GM12878 (cell line): Measurements from ENCODE around the gene TLL1. TPM values are rescaled to one million over a fixed set of nuclear protein-coding genes. Genes with fewer than 3 reads are reported as not detected.

Source experiments
- ATAC-seq: fragments of 200-7000 bp; cut with Tn5 transposase; 3 replicates; pipeline ENCODE4 v1.9.1; 2020; ENCODE audit warnings: mild to moderate bottlenecking, moderate library complexity
- BruUV-seq: library from RNA; stranded (reverse); fragments of 400-500 nt; replicated peaks from 2 replicates; lab custom pipeline; 2021; lab: Mats Ljungman, UMichigan
- CTCF ChIA-PET: fragments of 300-600 bp; sonication (Branson Sonifier 250); formaldehyde crosslinking; extraction: SDS; loops from one replicate; lab custom pipeline; 2021; ENCODE audit warnings: inconsistent platforms; lab: Yijun Ruan, JAX
- POLR2A ChIA-PET: fragments of 350-600 bp; formaldehyde crosslinking; extraction: SDS; loops from one replicate; lab custom pipeline; 2021; ENCODE audit warnings: inconsistent platforms; lab: Charles Lee
- RAD21 ChIA-PET: fragments of 300-600 bp; sonication (Branson Sonifier 250); formaldehyde crosslinking; loops from one replicate; lab custom pipeline; 2023; ENCODE audit warnings: antibody characterized with exemption; ENCODE audit not compliant: unreplicated experiment; lab: Charles Lee
- SMC1A ChIA-PET: fragments of 300-600 bp; sonication (Branson Sonifier 250); formaldehyde crosslinking; loops from one replicate; lab custom pipeline; 2023; ENCODE audit not compliant: unreplicated experiment, uncharacterized antibody; lab: Charles Lee
- DNase-seq: peaks from one replicate; pipeline ENCODE4 v3.0.0-alpha.2; 2011; ENCODE audit warnings: low read depth, low spot score
- FAIRE-seq: peaks from 3 replicates; lab custom pipeline; 2011; peaks lifted over from hg19 to GRCh38; lab: Jason Lieb, UNC
- H2AFZ ChIP-seq: 2 replicates; pipeline ENCODE4 v1.6.0; 2011; ENCODE audit warnings: low read depth, low read length, control low read depth; ENCODE audit not compliant: control insufficient read depth
- H3K27ac ChIP-seq: 2 replicates; pipeline ENCODE4 v1.5.1; 2011; ENCODE audit warnings: control low read depth; ENCODE audit not compliant: control insufficient read depth, insufficient read depth
- H3K27me3 ChIP-seq, 2 experiments: replicated peaks in 1 of 2; 2 replicates each; pipeline versions ENCODE4 v1.6.0 to v1.6.1; 2011; ENCODE audit warnings: low read length in 1 of 2; ENCODE audit not compliant: control insufficient read depth in 2 of 2, insufficient read depth in 2 of 2
- H3K36me3 ChIP-seq, 2 experiments: 2 replicates each; pipeline ENCODE4 v1.5.1; 2011; ENCODE audit warnings: low read length in 1 of 2; ENCODE audit not compliant: control insufficient read depth in 2 of 2, insufficient read depth in 2 of 2
- H3K4me1 ChIP-seq: 2 replicates; pipeline ENCODE4 v1.6.1; 2011; ENCODE audit warnings: mild to moderate bottlenecking, low read length, moderate library complexity, mixed read lengths; ENCODE audit not compliant: control insufficient read depth, insufficient read depth
- H3K4me2 ChIP-seq: 2 replicates; pipeline ENCODE4 v1.6.0; 2011; ENCODE audit warnings: control low read depth; ENCODE audit not compliant: control insufficient read depth, insufficient read depth
- H3K4me3 ChIP-seq: fragments of 200-600 bp; sonication (generic); 2 replicates; pipeline ENCODE4 v1.5.1; 2016
- H3K79me2 ChIP-seq: 2 replicates; pipeline ENCODE4 v1.6.0; 2011; ENCODE audit warnings: low read length; ENCODE audit not compliant: control insufficient read depth, insufficient read depth
- H3K9ac ChIP-seq: 2 replicates; pipeline ENCODE4 v1.8.0; 2011; ENCODE audit warnings: low read length, control low read depth, mixed read lengths; ENCODE audit not compliant: control insufficient read depth, insufficient read depth
- H3K9me3 ChIP-seq: replicated peaks from 3 replicates; pipeline ENCODE4 v1.5.1; 2011; ENCODE audit warnings: mild to moderate bottlenecking, low read length; ENCODE audit not compliant: control insufficient read depth, insufficient read depth
- H4K20me1 ChIP-seq: 2 replicates; pipeline ENCODE4 v1.6.0; 2011; ENCODE audit not compliant: control insufficient read depth, insufficient read depth
- CTCF ChIP-seq, 3 experiments: IDR thresholded peaks in 2 of 3; conservative IDR thresholded peaks in 1 of 3; 2 replicates each; pipeline ENCODE4 v1.5.1; 2011; ENCODE audit warnings: low read depth in 3 of 3, low read length in 3 of 3, mild to moderate bottlenecking in 3 of 3, control low read depth in 2 of 3, moderate library complexity in 2 of 3, inconsistent platforms in 1 of 3, mixed read lengths in 1 of 3; ENCODE audit not compliant: control insufficient read depth in 2 of 3, insufficient read depth in 1 of 3; ENCODE audit errors: extremely low read depth in 1 of 3
- IRF3 ChIP-seq: fragments of 450-650 bp; IDR thresholded peaks from 2 replicates; pipeline ENCODE4 v1.6.1; 2014; ENCODE audit warnings: mild to moderate bottlenecking
- WGBS: methylation state at CpG from one replicate; pipeline ENCODE4 v1.1.6; 2016; ENCODE audit warnings: low lambda C conversion rate; ENCODE audit not compliant: insufficient replicate concordance, insufficient coverage; ENCODE audit errors: missing lambda C conversion rate; 5-methylcytosine and 5-hydroxymethylcytosine counted together
- in situ Hi-C: fragments of 300-500 bp; cut with MboI; formaldehyde crosslinking; loops from 9 replicates; pipeline ENCODE4 v1.14.3; 2018; ENCODE audit warnings: mixed read lengths
- intact Hi-C: fragments of 100-400 bp; cut with micrococcal nuclease; formaldehyde crosslinking; loops from one replicate; pipeline ENCODE4 v1.14.2; 2022; ENCODE audit not compliant: unreplicated experiment
- polyA plus RNA-seq, 11 experiments: library from polyadenylated mRNA; depleted of rRNA in 4 of 11; unstranded in 6 of 11; stranded (reverse) in 5 of 11; fragments of >200 nt; fragmentation: Nextera tagmentation in 4 of 11; fragmentation: Illumina TruSeq in 1 of 11; extraction: Ambion mirVana in 4 of 11; extraction: Trizol in 1 of 11; gene quantifications; 1 replicate in 1 of 11; 2 replicates in 10 of 11; pipeline versions ENCODE4 v1.2.1 to v1.2.3, GENCODE V29; 2011 to 2016; ENCODE audit warnings: inconsistent platforms in 2 of 11, missing spikeins in 2 of 11, low read depth in 1 of 11
- total RNA-seq, 4 experiments: library from RNA; depleted of rRNA in 3 of 4; stranded (reverse); fragments of >200 nt in 3 of 4; fragmentation: Illumina TruSeq in 1 of 4; extraction: Trizol in 1 of 4; gene quantifications; 2 replicates each; pipeline versions ENCODE4 v1.2.1 to v1.2.3, GENCODE V29; 2013 to 2021

Gene TLL1
- total and polyA plus RNA-seq, 10 of the 15 experiments (the other 5 are each of a cell fraction or from before 2014, with no cell fraction given) = 0.02 to 0.31 (median 0.05) TPM; not detected in 2

- TF ChIP-seq IRF3 (no peak), CTCF (IDR thresholded peaks at IDR 0.05 in 2 of 3, conservative IDR thresholded peaks at IDR 0.05 in 1 of 3; ENCODE audit: control insufficient read depth in 2 of 3, extremely low read depth in 1 of 3, insufficient read depth in 1 of 3, low read depth in 3 of 3, low read length in 3 of 3) (peak in 2 of 3 experiments; percentile 2 to 11; a peak in 1 of 6 replicates)
- Histone ChIP-seq H3K27me3 (no peaks in the 10 kb centered on the region; a peak in 1 of 4 replicates), H3K4me2 (no peak overlapping the region), H3K9ac (no peak overlapping the region), H4K20me1 (no peaks in the 10 kb centered on the region), H3K79me2 (no peaks in the 10 kb centered on the region), H2AFZ (no peak overlapping the region), H3K36me3 (no peaks in the 10 kb centered on the region), H3K27ac (no peak overlapping the region), H3K4me3 (no peak overlapping the region), H3K4me1 (no peaks in the 10 kb centered on the region), H3K9me3 (no peaks in the 10 kb centered on the region)
- whole genome bisulfite sequencing = 0% methylated on average over 3 of the region's 3 CpGs
- no TSS peak for BruUV-seq
- CTCF ChIA-PET = interaction anchor here (1.6 kb wide), 1 partner anchor 228 kb away, joined by 7 read pairs; no protein-coding TSS in a partner anchor
- peak; percentile 46; the same call in 2 of the 3 replicates for ATAC-seq
- no peak for DNase-seq
- intact Hi-C loops = loop anchor here (5.0 kb wide), 1 partner anchor 228 kb away; no protein-coding TSS in a partner anchor
- FAIRE-seq = no peak
- in situ Hi-C loops = no loop called here
- RAD21 ChIA-PET = no interaction called here
- SMC1A ChIA-PET = interaction anchor here (1.0 kb wide), 1 partner anchor 224 kb away, joined by 3 read pairs; no protein-coding TSS in a partner anchor
- POLR2A ChIA-PET = no interaction called here
Observed at GRCh38 chr4:165864271-165864670, 8.8 kb upstream of the TLL1 start.
